Retinal pigment epithelial cell (primary cell): ENCODE data around the gene GPN2.
A peak's percentile ranks its signal among the peaks of the same experiment; 100 is the strongest.

Source experiments
- DNase-seq: peaks from one replicate; pipeline ENCODE4 v3.0.0-alpha.2; 2010; ENCODE audit warnings: low read depth
- H3K4me3 ChIP-seq: 2 replicates; pipeline ENCODE4 v1.5.1; 2011; ENCODE audit warnings: mild to moderate bottlenecking, low read length, control low read depth, moderate library complexity
- TF ChIP-seq, protein P1 (sequence below): conservative IDR thresholded peaks from 2 replicates; pipeline ENCODE4 v1.5.1; 2011; ENCODE audit warnings: low read depth, low read length, control low read depth, inconsistent platforms

Gene GPN2

GRCh38 chr1:26900815-26901511, 10.9 kb upstream of the GPN2 start:
- TF ChIP-seq, protein P1, sequence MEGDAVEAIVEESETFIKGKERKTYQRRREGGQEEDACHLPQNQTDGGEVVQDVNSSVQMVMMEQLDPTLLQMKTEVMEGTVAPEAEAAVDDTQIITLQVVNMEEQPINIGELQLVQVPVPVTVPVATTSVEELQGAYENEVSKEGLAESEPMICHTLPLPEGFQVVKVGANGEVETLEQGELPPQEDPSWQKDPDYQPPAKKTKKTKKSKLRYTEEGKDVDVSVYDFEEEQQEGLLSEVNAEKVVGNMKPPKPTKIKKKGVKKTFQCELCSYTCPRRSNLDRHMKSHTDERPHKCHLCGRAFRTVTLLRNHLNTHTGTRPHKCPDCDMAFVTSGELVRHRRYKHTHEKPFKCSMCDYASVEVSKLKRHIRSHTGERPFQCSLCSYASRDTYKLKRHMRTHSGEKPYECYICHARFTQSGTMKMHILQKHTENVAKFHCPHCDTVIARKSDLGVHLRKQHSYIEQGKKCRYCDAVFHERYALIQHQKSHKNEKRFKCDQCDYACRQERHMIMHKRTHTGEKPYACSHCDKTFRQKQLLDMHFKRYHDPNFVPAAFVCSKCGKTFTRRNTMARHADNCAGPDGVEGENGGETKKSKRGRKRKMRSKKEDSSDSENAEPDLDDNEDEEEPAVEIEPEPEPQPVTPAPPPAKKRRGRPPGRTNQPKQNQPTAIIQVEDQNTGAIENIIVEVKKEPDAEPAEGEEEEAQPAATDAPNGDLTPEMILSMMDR, result no peak
- H3K4me3 ChIP-seq, result peak overlapping the region; percentile 90
- DNase-seq, result no peak

DNA sequence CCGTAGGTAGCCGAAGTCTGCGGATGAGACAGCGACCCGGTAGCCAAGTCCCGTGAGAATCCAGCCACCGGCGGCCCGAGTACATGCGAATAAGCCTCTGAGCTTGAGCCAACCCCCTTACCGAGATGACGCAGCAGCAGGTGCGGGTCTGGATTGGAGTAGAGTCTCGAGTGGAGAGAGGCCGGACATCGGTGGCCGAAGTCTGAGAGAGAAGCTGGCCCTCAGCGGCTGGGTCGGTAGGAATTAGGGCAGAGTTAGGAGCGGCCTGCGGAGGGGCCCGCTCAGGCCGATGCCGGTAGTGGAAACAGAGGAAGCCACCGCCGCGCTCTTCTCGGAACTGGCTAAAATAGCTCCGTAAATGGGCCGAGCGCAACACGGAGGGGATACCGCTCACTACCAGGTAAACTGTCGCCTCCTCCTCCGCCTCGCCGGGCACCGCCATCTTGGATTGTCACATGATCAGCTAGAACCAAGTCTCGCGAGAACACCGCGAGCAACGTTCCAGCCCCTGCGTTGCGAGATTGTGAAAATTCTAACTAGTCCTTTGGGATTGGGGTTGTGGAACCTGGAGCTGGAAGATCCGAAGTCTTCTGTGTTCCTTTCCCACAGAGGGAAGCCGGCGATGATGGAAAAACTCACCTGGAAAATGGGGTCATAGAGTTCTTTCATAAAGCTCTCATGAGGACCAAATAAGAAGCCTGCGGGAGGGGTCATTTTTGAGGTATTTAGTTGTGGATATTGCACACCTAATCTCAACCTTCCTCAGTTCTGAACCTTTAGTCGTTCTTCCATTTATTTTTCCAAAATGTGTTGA, 10.1 kb upstream of the GPN2 start, which contains the start of gene GPATCH3:
GPATCH3 (minus strand) TSS at position 467 of the 814 bp plus-strand sequence; CDS start at position 442, 25 bp downstream.
- TF ChIP-seq, protein P1, result no peak
- H3K4me3 ChIP-seq, result peak within 1 kb of the TSS; percentile 90
- peak; percentile 79 for DNase-seq

- DNase-seq, result no peak
- TF ChIP-seq, protein P1, result no peak
- H3K4me3 ChIP-seq, result no peak overlapping the region
These were observed 7.3 kb upstream of the GPN2 start for GRCh38 chr1:26897351-26897750.

DNA sequence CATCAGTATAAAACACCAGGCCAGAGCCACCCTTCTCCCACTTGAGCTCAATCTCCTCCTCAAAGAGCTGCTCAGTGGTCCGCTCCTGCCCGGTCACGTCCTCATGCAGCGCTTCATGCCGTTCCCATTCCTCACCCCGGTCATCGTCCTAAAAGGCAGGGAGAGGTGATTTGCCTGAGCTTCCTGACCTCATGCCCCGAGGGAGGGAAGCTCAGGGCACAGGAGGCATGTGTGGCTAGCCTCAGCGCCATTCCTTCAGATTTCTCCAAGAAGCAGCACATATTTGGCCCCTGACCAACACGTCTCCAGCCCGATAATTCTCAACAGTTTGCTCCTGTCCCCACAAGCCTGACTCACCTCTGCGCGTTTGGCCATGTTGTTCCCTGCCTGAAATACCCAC, 4.2 kb upstream of the GPN2 start:
- TF ChIP-seq, protein P1, result no peak
- no peak for DNase-seq
- no peak overlapping the region for H3K4me3 ChIP-seq

DNA sequence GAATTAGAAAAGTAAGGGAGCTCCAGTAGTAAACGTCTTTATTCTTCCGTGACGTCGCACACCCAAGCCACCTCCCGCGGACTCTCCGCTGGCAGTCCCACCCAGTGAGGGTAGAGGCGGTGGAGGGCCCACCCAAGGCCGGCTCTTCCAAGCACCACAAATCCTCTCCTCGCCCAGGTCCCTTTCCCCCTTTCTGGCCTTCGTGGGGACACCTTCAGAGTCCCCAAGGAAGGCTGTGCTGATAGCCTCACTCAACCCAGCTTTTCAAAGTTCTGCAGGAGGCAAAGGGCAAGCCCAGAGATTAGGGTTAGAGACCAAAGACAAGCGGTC, 349 bp upstream of the GPN2 start:
- peak overlapping the region; percentile 86 for H3K4me3 ChIP-seq
- no peak for DNase-seq
- TF ChIP-seq, protein P1, result no peak

DNA sequence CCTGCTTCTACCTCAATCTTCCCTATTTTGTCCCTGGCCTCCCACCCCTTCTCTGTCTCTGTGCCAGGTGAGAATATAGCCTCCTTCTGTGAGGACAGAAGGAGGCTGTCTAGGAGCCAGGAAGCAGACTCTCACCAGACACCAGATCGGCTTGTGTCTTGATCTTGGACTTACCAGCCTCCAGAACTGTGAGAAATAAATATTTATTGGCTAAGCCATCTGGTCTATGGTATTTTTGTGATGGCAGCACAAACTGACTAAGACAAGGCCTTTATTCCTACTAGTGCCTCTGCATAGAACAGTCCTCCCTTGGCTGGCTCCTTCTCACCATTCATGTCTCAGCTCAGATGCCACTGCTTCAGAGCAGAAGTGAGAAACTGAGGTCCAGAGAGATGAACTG, 1.9 kb downstream of the GPN2 start:
- TF ChIP-seq, protein P1, result no peak
- DNase-seq, result no peak
- no peak overlapping the region for H3K4me3 ChIP-seq
